ENCODE measurements around the gene NIPBL.
"Not testable (repeated sequence)": the region's sequence is repeated elsewhere in the genome, so short reads cannot be mapped to it uniquely, and the experiment has no call there.

Gene NIPBL, protein sequence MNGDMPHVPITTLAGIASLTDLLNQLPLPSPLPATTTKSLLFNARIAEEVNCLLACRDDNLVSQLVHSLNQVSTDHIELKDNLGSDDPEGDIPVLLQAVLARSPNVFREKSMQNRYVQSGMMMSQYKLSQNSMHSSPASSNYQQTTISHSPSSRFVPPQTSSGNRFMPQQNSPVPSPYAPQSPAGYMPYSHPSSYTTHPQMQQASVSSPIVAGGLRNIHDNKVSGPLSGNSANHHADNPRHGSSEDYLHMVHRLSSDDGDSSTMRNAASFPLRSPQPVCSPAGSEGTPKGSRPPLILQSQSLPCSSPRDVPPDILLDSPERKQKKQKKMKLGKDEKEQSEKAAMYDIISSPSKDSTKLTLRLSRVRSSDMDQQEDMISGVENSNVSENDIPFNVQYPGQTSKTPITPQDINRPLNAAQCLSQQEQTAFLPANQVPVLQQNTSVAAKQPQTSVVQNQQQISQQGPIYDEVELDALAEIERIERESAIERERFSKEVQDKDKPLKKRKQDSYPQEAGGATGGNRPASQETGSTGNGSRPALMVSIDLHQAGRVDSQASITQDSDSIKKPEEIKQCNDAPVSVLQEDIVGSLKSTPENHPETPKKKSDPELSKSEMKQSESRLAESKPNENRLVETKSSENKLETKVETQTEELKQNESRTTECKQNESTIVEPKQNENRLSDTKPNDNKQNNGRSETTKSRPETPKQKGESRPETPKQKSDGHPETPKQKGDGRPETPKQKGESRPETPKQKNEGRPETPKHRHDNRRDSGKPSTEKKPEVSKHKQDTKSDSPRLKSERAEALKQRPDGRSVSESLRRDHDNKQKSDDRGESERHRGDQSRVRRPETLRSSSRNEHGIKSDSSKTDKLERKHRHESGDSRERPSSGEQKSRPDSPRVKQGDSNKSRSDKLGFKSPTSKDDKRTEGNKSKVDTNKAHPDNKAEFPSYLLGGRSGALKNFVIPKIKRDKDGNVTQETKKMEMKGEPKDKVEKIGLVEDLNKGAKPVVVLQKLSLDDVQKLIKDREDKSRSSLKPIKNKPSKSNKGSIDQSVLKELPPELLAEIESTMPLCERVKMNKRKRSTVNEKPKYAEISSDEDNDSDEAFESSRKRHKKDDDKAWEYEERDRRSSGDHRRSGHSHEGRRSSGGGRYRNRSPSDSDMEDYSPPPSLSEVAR (N-terminal part only)

DNA sequence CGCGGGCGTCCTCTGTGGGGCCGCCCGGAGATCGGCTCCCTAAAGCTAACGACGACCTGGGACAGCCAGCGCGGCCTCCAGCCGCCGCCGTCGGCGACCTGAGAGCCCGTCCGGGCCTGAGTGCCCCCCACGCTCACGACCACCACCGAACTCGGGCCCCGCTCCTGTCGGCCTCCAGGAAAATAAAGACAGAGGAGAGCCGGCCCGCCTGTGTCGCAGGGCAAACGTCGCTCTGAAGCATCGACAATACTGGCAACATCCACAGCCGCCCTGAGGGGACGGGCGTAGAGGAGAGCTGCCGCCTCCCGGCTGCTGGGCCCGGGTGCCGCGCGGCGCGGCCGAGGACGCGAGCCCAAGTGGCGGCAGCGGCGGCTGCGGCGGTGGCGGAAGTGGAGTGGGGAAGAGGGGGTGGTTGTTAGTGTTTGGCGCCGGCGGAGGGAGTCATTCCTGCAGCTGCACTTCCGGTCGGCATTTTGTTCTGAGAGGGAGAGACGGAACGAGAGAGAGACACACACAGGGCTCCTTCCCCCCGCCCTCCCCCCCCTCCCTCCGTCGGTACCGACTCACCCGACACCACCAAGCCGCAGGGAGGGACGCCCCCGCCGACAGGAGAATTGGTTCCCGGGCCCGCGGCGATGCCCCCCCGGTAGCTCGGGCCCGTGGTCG, at the start of gene NIPBL:
TSS of gene NIPBL (plus strand) at position 471 of the 666 bp plus-strand sequence. CDS start 76,928 bp downstream, outside the sequence.
- FAIRE-seq = no peak

DNA sequence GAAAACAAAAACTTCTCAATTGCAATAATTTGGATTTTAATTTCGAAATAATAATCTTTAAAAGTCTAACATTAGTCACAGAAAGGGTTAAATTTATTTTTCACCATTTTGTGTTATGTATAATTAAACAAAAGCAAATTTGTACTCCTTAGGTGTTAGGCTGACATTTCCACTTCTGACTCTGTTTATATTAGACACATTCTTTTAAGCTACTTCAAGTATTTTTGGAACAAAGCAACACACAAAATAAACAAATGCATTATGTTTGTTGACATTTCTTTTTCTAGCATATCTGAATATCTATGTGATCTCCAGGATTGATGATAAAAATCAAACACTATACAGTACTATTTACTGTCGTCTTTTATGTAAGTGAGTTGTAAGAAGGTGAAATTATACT, 44.3 kb upstream of the NIPBL start:
- FAIRE-seq = no peak

DNA sequence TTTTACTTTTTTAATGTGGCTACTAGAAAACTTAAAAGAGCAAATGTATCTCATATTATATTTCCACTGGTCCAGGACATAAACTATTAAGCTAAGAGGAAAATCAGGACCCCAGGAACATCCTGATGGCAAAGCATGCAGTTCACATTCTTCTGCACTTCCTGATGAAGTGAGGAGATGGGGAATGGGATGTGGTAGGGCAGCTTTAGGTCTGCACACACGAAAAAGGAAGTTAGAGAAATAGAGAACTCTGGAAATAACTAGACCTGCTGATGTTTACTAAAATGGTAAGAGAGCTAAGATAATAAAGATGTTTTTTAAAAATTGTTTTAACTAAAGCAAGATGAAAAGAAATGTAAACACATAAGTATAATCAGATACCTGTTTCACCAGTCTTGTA, 39.7 kb upstream of the NIPBL start:
- no peak for FAIRE-seq

DNA sequence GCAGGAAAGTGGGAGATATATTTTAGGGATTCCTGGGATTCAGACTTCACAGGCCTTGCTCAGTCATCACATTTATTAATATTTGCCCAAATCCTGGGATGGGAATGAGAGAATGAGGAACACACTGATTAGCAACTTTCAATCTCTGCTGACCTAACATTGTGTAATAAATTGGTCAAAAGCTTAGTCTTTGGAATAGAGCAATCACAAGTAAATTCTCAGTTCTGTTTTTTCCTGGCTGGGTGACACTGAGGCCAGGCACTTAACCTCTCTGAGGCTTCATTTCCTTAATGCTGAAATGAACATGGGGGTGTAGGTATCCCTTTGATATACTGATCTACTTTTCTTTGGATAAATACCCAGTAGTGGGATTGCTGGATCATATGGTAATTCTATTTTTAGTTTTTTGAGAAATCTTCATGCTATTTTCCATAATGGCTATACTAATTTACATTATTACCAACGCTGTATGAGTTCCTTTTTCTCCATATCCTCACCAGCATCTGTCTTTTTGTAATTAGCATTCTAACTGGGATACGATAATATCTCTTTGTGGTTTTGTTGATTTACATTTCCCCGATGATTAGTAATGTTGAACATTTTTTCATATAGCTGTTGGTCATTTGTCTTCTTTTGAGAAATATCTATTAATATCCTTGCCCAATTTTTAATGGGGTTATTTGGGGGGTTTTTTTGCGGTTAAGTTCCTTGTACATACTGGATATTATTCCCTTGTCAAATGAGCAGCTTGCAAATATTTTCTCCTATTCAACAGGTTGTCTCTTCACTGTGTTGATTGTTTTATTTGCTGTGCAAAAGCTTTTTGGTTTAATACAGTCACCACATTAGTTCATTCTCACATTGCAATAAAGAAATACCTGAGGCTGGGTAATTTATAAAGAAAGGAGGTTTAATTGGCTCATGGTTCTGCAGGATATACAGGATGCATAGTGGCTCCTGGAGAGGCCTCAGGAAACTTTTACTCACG, 36.8 kb upstream of the NIPBL start:
- no peak for FAIRE-seq

DNA sequence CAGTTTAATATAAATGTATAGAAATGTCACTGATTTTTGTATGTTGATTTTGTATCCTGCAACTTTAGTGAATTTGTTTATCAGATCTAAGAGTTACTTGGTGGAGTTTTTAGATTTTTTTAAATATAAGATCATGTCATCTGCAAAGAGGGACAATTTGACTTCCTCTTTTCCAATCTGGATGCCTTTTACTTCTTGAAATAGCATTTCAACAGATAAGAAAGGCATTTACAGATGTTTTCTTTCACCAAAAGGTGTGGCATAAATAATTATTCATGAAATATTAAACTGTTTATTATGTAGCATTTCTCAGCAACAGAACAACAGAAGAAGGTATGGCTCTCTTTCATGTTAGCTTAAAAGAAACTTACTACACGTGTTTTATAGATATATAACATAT, 34.9 kb upstream of the NIPBL start:
- FAIRE-seq = no peak

DNA sequence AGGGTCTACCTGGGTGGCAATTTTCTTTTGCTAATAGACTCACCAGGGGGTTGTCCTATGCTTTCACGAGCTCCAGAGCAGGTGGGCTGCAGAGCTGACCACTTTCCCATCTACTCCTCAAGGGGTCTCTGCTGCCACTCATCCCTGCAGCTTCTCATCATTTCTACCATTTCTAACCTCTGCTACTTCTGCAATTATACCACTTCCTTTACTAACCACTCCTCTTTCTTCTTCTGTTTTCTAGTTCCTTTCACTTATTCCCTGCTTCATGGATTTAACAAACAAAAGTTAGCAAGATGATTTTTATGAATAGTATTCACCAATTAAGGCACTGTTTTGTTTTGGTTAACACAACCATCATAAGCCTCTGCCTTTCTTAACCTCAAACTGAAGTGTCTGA, 34.5 kb upstream of the NIPBL start:
- FAIRE-seq = no peak

DNA sequence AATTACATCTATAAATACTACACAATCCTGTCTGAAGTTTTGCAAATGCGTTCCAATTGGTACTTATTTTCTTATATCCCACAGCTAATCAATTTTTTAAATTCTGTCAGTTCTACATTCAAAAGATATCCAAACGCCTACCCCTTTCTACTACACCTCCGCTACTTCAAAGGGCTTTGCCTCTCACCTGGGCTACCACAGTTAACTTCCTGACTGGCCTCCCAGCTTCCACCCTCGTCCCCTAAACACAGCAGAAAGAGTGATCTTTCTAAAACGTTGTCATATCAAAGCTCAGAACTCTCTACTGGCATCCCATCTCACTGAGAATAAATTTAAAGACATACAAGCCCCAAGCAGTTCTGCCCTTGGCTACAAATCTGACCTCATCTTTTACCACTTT, 32.3 kb upstream of the NIPBL start:
- FAIRE-seq = no peak

DNA sequence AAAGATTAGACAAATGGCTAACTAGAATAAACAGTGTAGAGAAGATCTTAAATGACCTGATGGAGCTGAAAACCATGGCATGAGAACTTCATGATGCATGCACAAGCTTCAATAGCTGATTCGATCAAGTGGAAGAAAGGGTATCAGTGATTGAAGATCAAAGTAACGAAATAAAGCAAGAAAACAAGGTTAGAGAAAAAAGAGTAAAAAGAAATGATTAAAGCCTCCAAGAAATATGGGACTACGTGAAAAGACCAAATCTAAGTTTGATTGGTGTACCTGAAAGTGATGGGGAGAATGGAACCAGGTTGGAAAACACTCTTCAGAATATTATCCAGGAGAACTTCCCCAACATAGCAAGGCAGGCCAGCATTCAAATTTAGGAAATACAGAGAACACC, 28.0 kb upstream of the NIPBL start:
- not testable (repeated sequence) for FAIRE-seq

DNA sequence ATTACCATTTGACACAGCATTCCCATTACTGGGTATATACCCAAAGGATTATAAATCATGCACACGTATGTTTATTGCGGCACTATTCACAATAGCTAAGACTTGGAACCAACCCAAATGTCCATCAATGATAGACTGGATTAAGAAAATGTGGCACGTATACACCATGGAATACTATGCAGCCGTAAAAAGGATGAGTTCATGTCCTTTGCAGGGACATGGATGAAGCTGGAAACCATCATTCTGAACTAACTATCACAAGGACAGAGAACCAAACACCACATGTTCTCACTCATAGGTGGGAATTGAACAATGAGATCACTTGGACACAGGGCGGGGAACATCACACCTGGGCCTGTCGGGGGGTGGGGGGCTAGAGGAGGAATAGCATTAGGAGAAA, 23.7 kb upstream of the NIPBL start:
- FAIRE-seq = not testable (repeated sequence)

DNA sequence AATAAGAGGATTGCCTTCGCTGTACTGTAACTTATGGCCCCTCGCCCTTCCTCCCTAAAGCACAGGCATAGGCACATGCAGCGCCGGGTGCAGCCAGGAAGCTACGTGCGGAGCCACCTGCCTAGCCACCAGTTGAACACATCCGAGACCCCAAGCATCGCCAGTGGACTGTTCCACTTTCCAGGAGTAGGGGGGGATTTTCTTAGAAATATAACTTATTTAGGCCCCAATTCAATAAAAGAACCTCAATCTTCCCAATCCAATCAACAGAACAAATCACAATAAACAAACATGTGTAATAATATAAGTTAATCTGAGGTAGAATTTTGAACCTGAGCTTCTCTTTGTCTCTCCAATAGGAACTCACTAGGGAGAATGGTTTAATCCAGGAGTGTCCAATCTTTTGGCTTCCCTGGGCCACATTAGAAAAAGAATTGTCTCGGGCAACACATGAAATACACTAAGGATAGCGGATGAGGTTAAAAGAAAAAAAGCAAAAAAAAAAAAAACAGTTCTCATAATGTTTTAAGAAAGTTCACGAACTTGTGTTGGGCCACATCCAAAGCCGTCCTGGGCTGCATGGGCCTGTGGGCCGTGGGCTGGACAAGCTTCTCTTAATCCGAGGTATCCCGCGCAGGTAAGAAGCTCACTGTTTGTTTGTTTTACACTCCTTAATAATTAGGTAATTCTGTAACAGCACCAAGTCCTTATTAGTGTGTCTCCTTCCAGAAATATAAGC, 22.0 kb upstream of the NIPBL start:
- FAIRE-seq = no peak

DNA sequence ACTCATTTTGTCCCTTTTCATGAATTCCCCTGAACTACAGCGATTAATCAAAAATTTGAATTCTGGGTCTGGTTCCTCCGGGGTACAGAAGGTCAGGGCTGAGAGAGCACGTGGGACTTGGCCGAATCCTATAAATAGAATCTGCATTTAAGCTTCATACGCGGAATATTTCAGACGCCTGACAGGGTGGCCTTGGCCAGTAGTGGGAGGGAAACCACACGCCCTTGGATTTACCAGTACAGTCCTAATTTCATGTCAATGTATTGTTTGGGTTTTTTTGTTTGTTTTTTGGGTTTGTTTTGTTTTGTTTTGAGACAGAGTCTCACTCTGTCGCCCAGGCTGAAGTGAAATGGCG, 21.5 kb upstream of the NIPBL start:
- no peak for FAIRE-seq

DNA sequence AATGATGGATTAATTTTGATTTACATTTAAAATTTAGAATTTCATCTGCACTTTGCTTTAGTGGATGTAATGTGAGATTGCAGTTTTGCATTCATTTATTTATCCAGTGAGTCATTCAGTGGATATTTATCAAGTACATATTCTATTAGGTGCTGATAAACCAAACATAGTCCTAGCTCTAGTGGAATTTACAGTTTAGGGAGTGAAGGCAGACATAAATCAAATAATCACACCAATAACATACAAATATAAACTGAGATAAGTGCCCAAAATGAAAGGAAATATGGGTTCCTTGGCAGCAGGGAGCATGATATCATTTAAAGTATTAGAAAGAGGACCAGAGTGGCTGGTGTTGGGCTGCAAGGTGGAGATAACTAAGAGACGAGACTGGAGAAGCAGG, 14.7 kb upstream of the NIPBL start:
- no peak for FAIRE-seq

DNA sequence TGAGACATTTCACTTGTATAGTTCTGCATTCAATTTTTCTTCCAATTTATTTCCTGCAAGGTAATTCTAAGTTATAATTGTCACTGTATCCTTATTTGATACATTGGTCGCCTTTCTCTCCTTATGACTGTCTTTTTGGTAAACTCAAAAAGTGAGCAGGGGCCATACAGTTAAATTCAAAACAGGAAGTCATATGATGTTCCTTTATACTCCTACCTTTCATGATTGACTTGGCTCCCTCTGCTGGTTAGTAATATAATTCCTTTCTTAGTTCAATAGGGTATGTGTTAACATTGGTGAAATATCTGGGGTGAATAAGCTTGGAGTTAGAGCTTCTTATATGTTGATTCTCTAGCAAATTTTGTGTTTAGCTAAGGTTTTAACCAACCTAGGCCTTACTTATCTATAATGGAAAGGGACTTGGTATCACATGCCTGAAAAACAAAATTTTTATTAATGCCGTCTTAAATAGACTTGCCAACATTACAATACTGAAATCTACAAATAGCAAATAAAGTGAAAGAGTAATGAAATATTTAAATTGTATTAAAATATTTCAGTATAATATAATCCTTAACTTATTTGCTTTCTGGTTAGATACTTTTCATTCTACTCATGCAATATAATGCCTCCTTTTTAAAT, 6.0 kb upstream of the NIPBL start:
- peak; percentile 88 for FAIRE-seq

DNA sequence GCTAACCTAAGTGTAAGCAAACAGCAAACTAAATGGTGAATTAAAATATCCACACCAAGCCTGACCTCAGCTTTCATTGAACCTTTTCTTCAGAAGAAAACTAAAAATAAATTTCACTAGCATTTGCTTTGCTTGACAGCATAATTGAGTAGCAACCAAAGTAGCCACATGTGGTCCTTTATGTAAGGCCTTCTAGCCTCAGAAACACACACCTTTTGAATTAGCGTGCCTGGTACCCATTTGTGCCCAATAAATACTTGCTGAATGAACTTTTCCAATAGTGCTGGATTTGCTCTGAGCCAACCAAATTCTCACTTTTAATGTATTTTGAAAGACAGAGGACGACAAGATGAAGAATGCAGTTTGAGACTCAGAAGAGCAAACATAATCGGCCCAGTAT, 2.1 kb upstream of the NIPBL start:
- no peak for FAIRE-seq

DNA sequence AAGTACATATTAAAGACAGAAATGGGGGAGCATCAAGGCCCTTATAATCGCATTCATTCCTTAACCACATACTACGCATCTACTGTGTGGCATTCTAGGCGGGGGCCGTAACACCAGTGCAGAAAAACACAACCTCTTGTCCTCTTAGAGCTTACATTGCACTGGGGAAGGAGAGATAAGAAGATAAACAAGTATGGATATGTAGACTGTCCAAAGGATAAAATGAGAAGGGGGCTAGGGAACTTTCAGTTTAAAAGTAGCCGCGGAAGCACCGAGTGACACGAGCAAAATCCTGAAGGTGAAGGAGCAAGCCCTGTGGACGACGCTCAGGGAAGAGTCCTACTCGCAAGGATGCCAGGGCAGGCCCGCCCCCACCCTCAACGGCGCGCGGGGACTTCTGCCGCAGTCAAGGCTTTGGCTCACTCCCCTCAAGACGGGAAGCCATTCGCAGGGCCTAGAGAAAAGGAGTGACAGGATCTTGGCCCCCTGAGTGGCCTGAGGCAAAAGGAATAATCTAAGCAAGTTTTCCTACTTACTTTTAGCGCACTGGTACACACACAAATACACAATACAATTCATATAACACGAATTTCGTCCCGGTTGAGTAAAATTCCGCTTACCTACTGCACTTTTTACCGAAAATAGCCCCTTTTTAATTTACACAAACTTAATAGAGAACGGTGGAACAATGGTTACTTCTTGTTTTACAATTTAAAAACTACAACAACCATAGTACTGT, 1.3 kb upstream of the NIPBL start:
- FAIRE-seq = no peak

DNA sequence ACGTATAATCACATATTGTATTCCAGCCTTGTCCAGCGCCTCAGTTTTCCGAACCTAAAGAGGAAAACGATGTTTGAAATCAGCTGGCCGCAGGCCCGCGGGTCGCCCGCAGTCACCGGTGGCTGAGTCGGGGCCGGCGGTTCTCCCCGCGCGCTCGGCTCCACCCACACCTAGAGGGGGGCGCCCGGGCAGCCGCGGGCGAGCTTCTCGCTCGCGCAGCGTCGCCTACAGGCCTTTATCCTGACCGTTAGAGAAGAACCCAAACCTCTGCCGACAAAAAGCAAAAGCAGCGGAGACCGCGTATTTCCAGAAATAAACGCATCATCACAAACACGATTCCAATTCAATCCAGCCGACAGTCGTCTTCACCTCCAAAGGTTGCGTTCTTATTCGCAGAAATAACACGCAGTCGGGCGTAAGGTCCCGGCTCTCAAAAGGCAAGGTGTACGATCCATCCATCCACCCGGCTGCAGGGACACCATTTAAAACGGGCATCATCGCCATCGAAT, 725 bp upstream of the NIPBL start:
- no peak for FAIRE-seq

DNA sequence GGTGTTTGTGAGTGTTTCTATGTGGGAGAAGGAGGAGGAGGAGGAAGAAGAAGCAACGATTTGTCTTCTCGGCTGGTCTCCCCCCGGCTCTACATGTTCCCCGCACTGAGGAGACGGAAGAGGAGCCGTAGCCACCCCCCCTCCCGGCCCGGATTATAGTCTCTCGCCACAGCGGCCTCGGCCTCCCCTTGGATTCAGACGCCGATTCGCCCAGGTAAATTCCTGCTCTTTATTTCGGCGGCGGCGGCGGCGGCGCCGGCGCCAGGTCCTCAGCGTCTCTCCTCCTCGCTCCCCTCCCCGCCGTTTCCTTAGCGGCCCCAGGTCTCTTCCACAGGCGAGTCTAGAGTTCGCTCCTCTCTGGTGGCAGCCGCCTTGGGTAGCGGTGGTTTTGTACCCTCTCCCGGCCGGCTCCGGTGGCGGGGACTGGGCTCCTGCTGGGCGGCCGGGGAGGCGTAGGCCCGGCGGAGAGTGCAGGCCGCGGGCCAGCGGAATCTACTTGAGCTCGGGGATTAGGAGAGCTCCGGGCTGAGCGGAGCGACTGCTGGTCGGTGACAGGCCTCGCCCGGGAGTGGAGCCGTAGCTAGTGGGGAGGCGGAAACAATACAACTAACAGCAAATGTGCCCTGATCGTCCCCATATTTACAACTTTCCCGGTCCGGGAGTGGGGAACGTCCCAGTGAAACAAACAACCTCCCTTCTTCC, 547 bp downstream of the NIPBL start:
- no peak for FAIRE-seq

DNA sequence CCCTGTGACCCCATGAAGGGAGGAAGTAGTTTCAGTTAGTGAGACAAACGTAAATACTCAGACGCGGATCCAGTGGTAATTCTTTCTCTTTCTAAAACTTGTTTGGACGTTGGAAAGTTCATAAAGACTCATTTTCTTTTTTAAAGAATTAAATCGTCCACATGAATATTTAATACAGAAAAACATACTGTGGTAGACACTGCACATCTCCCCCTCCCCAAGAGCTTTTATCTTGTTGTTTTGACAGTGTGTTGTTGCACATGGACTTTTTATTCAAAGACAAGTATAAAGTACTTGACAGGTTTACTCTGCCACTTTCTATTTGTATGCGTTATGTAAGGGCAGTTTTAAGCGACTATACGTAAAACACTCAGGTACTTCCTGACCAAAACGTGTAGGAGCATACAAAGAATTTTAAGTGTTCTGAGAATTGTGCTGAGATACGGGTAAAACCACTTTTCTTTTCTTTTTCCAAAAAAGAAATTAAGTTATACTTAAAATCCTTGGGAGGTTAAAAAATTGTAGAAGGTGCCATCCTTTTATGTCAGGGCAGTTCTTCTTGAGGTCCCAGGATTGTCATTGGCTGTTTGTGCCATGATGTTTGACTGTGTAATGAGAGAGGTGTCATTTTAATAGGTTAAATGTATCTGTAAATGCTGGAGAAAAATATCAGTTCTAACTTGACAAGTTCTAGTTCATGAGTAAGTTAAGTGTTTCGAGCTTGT, 1.3 kb downstream of the NIPBL start:
- FAIRE-seq = no peak
